Measurements from ENCODE around the gene SLIT3. TPM values are rescaled to one million over a fixed set of nuclear protein-coding genes. Genes with fewer than 3 reads are reported as not detected.

SLIT3 gene
- total RNA-seq, 1 experiment from 2014 or later = 0.44 TPM

- ChIA-PET CTCF (no interaction called here), POLR2A (ENCODE audit: unreplicated experiment) (no interaction called here)
- no peak overlapping the region for H3K4me2 ChIP-seq (ENCODE audit: low read length)
- H3K9me2 ChIP-seq (replicated peaks; ENCODE audit: low read length) = no peaks in the 10 kb centered on the region
- ATAC-seq (no peak), DNase-seq (no peak)
- H2AFZ ChIP-seq (ENCODE audit: low read length) = no peak overlapping the region
- no TSS peak for BruUV-seq (replicated peaks)
- intact Hi-C loops (cut with micrococcal nuclease) = no loop called here
- H3K9me3 ChIP-seq (ENCODE audit: low read length) = no peaks in the 10 kb centered on the region
- no peaks in the 10 kb centered on the region for H4K20me1 ChIP-seq (ENCODE audit: low read length)
- peaks cover 31% of the 10 kb centered on the region; the same call in 1 of the 2 replicates for H3K27me3 ChIP-seq (ENCODE audit: low read length)
- H3K27ac ChIP-seq (ENCODE audit: low read length) = no peak overlapping the region
- TF ChIP-seq EZH2 (IDR thresholded peaks at IDR 0.05; ENCODE audit: low read length, unreplicated experiment) = no peak
- no peak for TF ChIP-seq CTCF (conservative IDR thresholded peaks at IDR 0.05; ENCODE audit: low read depth, low read length)
- no peak for TF ChIP-seq EZH2phosphoT487 (IDR thresholded peaks at IDR 0.05; ENCODE audit: borderline replicate concordance, low read length)
- no peaks in the 10 kb centered on the region for H3K79me2 ChIP-seq (ENCODE audit: low read length)
- no peak overlapping the region for H3K4me3 ChIP-seq (ENCODE audit: low read length)
- no peaks in the 10 kb centered on the region for H3F3A ChIP-seq (ENCODE audit: low read length, unreplicated experiment)
- H3K9ac ChIP-seq (ENCODE audit: low read length) = no peak overlapping the region
- no peaks in the 10 kb centered on the region for H3K4me1 ChIP-seq (ENCODE audit: insufficient read depth, low read length)
- H3K36me3 ChIP-seq (ENCODE audit: low read depth, low read length) = no peaks in the 10 kb centered on the region
Measured at GRCh38 chr5:169341556-169341955, 40.6 kb upstream of the SLIT3 start.

GRCh38 chr5:169339869-169340268 lies 38.9 kb upstream of the SLIT3 start:
- CTCF ChIA-PET = no interaction called here
- TF ChIP-seq CTCF (conservative IDR thresholded peaks at IDR 0.05; ENCODE audit: low read depth, low read length) = no peak
- TF ChIP-seq EZH2 (IDR thresholded peaks at IDR 0.05; ENCODE audit: low read length, unreplicated experiment) = no peak
- TF ChIP-seq EZH2phosphoT487 (IDR thresholded peaks at IDR 0.05; ENCODE audit: borderline replicate concordance, low read length) = no peak
- H3K9ac ChIP-seq (ENCODE audit: low read length) = no peak overlapping the region
- no peak for ATAC-seq
- no peak overlapping the region for H2AFZ ChIP-seq (ENCODE audit: low read length)
- no peaks in the 10 kb centered on the region for H3K79me2 ChIP-seq (ENCODE audit: low read length)
- H3K4me3 ChIP-seq (ENCODE audit: low read length) = no peak overlapping the region
- H4K20me1 ChIP-seq (ENCODE audit: low read length) = no peaks in the 10 kb centered on the region
- no TSS peak for BruUV-seq (replicated peaks)
- peaks cover 40% of the 10 kb centered on the region; the same call in 1 of the 2 replicates for H3K27me3 ChIP-seq (ENCODE audit: low read length)
- H3K36me3 ChIP-seq (ENCODE audit: low read depth, low read length) = no peaks in the 10 kb centered on the region
- POLR2A ChIA-PET (ENCODE audit: unreplicated experiment) = no interaction called here
- no peak for DNase-seq
- intact Hi-C loops (cut with micrococcal nuclease) = no loop called here
- no peaks in the 10 kb centered on the region for H3K9me2 ChIP-seq (replicated peaks; ENCODE audit: low read length)
- no peak overlapping the region for H3K4me2 ChIP-seq (ENCODE audit: low read length)
- no peak overlapping the region for H3K27ac ChIP-seq (ENCODE audit: low read length)
- H3F3A ChIP-seq (ENCODE audit: low read length, unreplicated experiment) = no peaks in the 10 kb centered on the region
- H3K4me1 ChIP-seq (ENCODE audit: insufficient read depth, low read length) = no peaks in the 10 kb centered on the region
- H3K9me3 ChIP-seq (ENCODE audit: low read length) = no peaks in the 10 kb centered on the region

GRCh38 chr5:169336242-169336641 lies 35.3 kb upstream of the SLIT3 start:
- DNase-seq (no peak), ATAC-seq (no peak)
- Histone ChIP-seq H3K79me2 (ENCODE audit: low read length) (no peaks in the 10 kb centered on the region), H3K9me3 (ENCODE audit: low read length) (no peaks in the 10 kb centered on the region), H3F3A (ENCODE audit: low read length, unreplicated experiment) (no peaks in the 10 kb centered on the region), H3K9me2 (replicated peaks; ENCODE audit: low read length) (no peaks in the 10 kb centered on the region), H3K4me2 (ENCODE audit: low read length) (no peak overlapping the region), H3K36me3 (ENCODE audit: low read depth, low read length) (no peaks in the 10 kb centered on the region), H4K20me1 (ENCODE audit: low read length) (no peaks in the 10 kb centered on the region), H3K9ac (ENCODE audit: low read length) (no peak overlapping the region), H3K4me1 (ENCODE audit: insufficient read depth, low read length) (no peaks in the 10 kb centered on the region), H3K27me3 (ENCODE audit: low read length) (peaks cover 36% of the 10 kb centered on the region; the same call in 1 of the 2 replicates), H3K27ac (ENCODE audit: low read length) (no peak overlapping the region), H3K4me3 (ENCODE audit: low read length) (no peak overlapping the region), H2AFZ (ENCODE audit: low read length) (no peak overlapping the region)
- no TSS peak for BruUV-seq (replicated peaks)
- ChIA-PET CTCF (no interaction called here), POLR2A (ENCODE audit: unreplicated experiment) (no interaction called here)
- TF ChIP-seq CTCF (conservative IDR thresholded peaks at IDR 0.05; ENCODE audit: low read depth, low read length) (no peak), EZH2 (IDR thresholded peaks at IDR 0.05; ENCODE audit: low read length, unreplicated experiment) (no peak), EZH2phosphoT487 (IDR thresholded peaks at IDR 0.05; ENCODE audit: borderline replicate concordance, low read length) (no peak)
- intact Hi-C loops (cut with micrococcal nuclease) = no loop called here

Data from PC-3 (cell line).